Fibroblast of lung (primary cell): ENCODE measurements around the gene MACROD2. TPM values are rescaled to one million over a fixed set of nuclear protein-coding genes. Genes with fewer than 3 reads are reported as not detected.

Experiments
- DNase-seq, 2 donors: peaks; one replicate each; pipeline versions ENCODE4 v3.0.0 to v3.0.0-alpha.2; 2010; ENCODE audit warnings: low read depth in 2 of 2
- H2AFZ ChIP-seq: 2 replicates; pipeline ENCODE4 v1.5.1; 2012; ENCODE audit warnings: low read length, control low read depth, inconsistent platforms
- H3K27ac ChIP-seq: 2 replicates; pipeline ENCODE4 v1.5.1; 2011; ENCODE audit warnings: low read length, control low read depth; ENCODE audit not compliant: insufficient read depth
- H3K27me3 ChIP-seq: 2 replicates; pipeline ENCODE4 v1.5.1; 2011; ENCODE audit warnings: mild to moderate bottlenecking, low read length; ENCODE audit not compliant: control insufficient read depth, insufficient read depth
- H3K36me3 ChIP-seq: 2 replicates; pipeline ENCODE4 v1.5.1; 2011; ENCODE audit warnings: low read length; ENCODE audit not compliant: control insufficient read depth, insufficient read depth
- H3K4me1 ChIP-seq: 2 replicates; pipeline ENCODE4 v1.5.1; 2011; ENCODE audit warnings: low read length; ENCODE audit not compliant: control insufficient read depth, insufficient read depth; ENCODE audit errors: extremely low read depth
- H3K4me2 ChIP-seq: 2 replicates; pipeline ENCODE4 v1.5.1; 2011; ENCODE audit warnings: low read length, control low read depth; ENCODE audit not compliant: insufficient read depth; ENCODE audit errors: extremely low read depth
- H3K4me3 ChIP-seq, 4 experiments: fragments of 200-600 bp in 1 of 4; sonication (generic) in 1 of 4; replicated peaks in 1 of 4; 2 replicates each; pipeline ENCODE4 v1.5.1; 2011 to 2016; ENCODE audit warnings: low read length in 4 of 4, low read depth in 3 of 4, mild to moderate bottlenecking in 3 of 4, control low read depth in 2 of 4, inconsistent platforms in 1 of 4, mixed read lengths in 1 of 4; ENCODE audit not compliant: insufficient read depth in 1 of 4; ENCODE audit errors: control extremely low read depth in 1 of 4
- H3K79me2 ChIP-seq: 2 replicates; pipeline ENCODE4 v1.5.1; 2012; ENCODE audit warnings: mild to moderate bottlenecking, low read length, inconsistent platforms; ENCODE audit not compliant: control insufficient read depth, insufficient read depth
- H3K9ac ChIP-seq: 2 replicates; pipeline ENCODE4 v1.5.1; 2011; ENCODE audit warnings: mild to moderate bottlenecking, low read length, control low read depth; ENCODE audit not compliant: insufficient read depth
- H3K9me3 ChIP-seq: 2 replicates; pipeline ENCODE4 v1.5.1; 2012; ENCODE audit warnings: low read depth, low read length; ENCODE audit not compliant: control insufficient read depth, insufficient read depth
- H4K20me1 ChIP-seq: 2 replicates; pipeline ENCODE4 v1.5.1; 2011; ENCODE audit warnings: low read length; ENCODE audit not compliant: control insufficient read depth, insufficient read depth; ENCODE audit errors: extremely low read depth
- CTCF ChIP-seq, 2 donors: IDR thresholded peaks in 1 of 2; conservative IDR thresholded peaks in 1 of 2; 1 replicate in 1 of 2; 2 replicates in 1 of 2; pipeline ENCODE4 v1.5.1; 2011 to 2012; ENCODE audit warnings: low read length in 2 of 2, control low read depth in 1 of 2, inconsistent platforms in 1 of 2, low read depth in 1 of 2, mild to moderate bottlenecking in 1 of 2
- EZH2 ChIP-seq: IDR thresholded peaks from 2 replicates; pipeline ENCODE4 v1.5.1; 2012; ENCODE audit warnings: low read length, control low read depth, mild to moderate bottlenecking; ENCODE audit errors: missing control alignments
- polyA plus RNA-seq, 2 donors: library from polyadenylated mRNA; depleted of rRNA in 1 of 2; stranded (reverse) in 1 of 2; unstranded in 1 of 2; fragments of >200 nt; gene quantifications; 2 replicates each; pipeline ENCODE4 v1.2.1, GENCODE V29; 2011 to 2012; ENCODE audit warnings: missing spikeins in 1 of 2
- total RNA-seq: library from RNA; depleted of rRNA; stranded (reverse); fragments of >200 nt; gene quantifications from 2 replicates; pipeline ENCODE4 v1.2.1, GENCODE V29; 2014

The MACROD2 gene
- total and polyA plus RNA-seq, 2 donors (not counting 1 experiment from before 2014, with no cell fraction given): 0.54 to 1.7 TPM

- Histone ChIP-seq H3K27ac (no peak overlapping the region), H3K27me3 (no peaks in the 10 kb centered on the region), H4K20me1 (no peaks in the 10 kb centered on the region), H3K4me2 (no peak overlapping the region), H3K9ac (no peak overlapping the region), H3K36me3 (no peaks in the 10 kb centered on the region), H3K79me2 (no peaks in the 10 kb centered on the region), H3K4me1 (no peaks in the 10 kb centered on the region), H3K9me3 (no peaks in the 10 kb centered on the region), H3K4me3 (no peak overlapping the region), H2AFZ (no peak overlapping the region)
- DNase-seq: no peak
- TF ChIP-seq EZH2 (no peak), CTCF (conservative IDR thresholded peaks at IDR 0.05 in 1 of 2, IDR thresholded peaks at IDR 0.05 in 1 of 2; ENCODE audit: low read depth in 1 of 2, low read length in 2 of 2) (no peak)
Observed at GRCh38 chr20:15179381-15179780, 1184.1 kb downstream of the MACROD2 start.

GRCh38 chr20:15179781-15180180 lies 1184.5 kb downstream of the MACROD2 start:
- H3K27me3 ChIP-seq: no peaks in the 10 kb centered on the region
- TF ChIP-seq CTCF (conservative IDR thresholded peaks at IDR 0.05 in 1 of 2, IDR thresholded peaks at IDR 0.05 in 1 of 2; ENCODE audit: low read depth in 1 of 2, low read length in 2 of 2) (no peak), EZH2 (no peak)
- H3K9ac ChIP-seq: no peak overlapping the region
- no peak for DNase-seq
- H2AFZ ChIP-seq: no peak overlapping the region
- H3K27ac ChIP-seq: no peak overlapping the region
- H3K4me3 ChIP-seq: no peak overlapping the region
- no peaks in the 10 kb centered on the region for H4K20me1 ChIP-seq
- no peaks in the 10 kb centered on the region for H3K4me1 ChIP-seq
- H3K9me3 ChIP-seq: no peaks in the 10 kb centered on the region
- H3K36me3 ChIP-seq: no peaks in the 10 kb centered on the region
- H3K79me2 ChIP-seq: no peaks in the 10 kb centered on the region
- H3K4me2 ChIP-seq: no peak overlapping the region

GRCh38 chr20:15185322-15185721 lies 1190.0 kb downstream of the MACROD2 start:
- H3K79me2 ChIP-seq: no peaks in the 10 kb centered on the region
- no peaks in the 10 kb centered on the region for H3K36me3 ChIP-seq
- H3K27me3 ChIP-seq: no peaks in the 10 kb centered on the region
- H2AFZ ChIP-seq: no peak overlapping the region
- H3K4me3 ChIP-seq: no peak overlapping the region
- H4K20me1 ChIP-seq: no peaks in the 10 kb centered on the region
- H3K9me3 ChIP-seq: no peaks in the 10 kb centered on the region
- DNase-seq: no peak
- H3K9ac ChIP-seq: no peak overlapping the region
- TF ChIP-seq CTCF (conservative IDR thresholded peaks at IDR 0.05 in 1 of 2, IDR thresholded peaks at IDR 0.05 in 1 of 2; ENCODE audit: low read depth in 1 of 2, low read length in 2 of 2) (no peak), EZH2 (no peak)
- H3K4me2 ChIP-seq: no peak overlapping the region
- H3K4me1 ChIP-seq: no peaks in the 10 kb centered on the region
- no peak overlapping the region for H3K27ac ChIP-seq
